ENCODE results near the gene AUTS2.
"Not testable (repeated sequence)": the region's sequence is repeated elsewhere in the genome, so short reads cannot be mapped to it uniquely, and the experiment has no call there.

The AUTS2 gene

DNA sequence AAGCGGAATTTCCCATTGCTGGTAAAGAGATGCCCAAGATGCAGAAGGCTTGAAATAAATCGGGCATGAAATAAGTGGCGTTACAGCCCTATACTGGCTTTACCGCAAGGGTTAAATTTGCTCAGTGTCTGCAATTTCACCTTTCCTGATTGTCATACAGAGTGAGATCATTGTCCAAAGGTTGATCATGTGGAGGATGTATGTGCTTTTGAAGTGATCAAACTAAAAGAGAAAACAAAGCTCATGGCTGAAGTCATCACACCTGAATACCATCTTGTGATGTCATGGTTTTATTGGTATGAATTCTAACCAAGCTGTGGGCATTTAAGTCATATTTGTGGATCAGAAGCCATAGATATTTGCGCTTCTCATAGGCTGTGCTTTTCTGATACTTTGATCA is 635.5 kb downstream of the AUTS2 start:
- no peak for DNase-seq

DNA sequence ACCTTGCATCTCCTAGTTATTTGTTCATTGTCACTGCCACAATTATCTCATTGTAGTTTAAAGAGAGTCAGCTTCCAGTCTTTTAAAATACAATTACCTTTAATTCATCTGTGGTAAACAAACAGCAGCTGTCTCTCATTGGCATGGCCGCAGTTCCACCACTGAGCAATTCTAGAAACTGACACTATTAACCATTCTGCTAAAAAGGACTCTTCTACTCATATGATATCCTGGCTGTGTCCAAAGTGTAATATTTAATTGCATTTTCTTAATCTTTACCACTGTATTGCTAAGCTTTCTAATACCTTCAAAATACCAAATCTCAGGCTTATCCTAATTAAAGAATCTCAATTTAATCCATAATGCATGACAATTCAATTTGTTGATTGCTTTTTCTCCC is 639.0 kb downstream of the AUTS2 start:
- no peak for DNase-seq

DNA sequence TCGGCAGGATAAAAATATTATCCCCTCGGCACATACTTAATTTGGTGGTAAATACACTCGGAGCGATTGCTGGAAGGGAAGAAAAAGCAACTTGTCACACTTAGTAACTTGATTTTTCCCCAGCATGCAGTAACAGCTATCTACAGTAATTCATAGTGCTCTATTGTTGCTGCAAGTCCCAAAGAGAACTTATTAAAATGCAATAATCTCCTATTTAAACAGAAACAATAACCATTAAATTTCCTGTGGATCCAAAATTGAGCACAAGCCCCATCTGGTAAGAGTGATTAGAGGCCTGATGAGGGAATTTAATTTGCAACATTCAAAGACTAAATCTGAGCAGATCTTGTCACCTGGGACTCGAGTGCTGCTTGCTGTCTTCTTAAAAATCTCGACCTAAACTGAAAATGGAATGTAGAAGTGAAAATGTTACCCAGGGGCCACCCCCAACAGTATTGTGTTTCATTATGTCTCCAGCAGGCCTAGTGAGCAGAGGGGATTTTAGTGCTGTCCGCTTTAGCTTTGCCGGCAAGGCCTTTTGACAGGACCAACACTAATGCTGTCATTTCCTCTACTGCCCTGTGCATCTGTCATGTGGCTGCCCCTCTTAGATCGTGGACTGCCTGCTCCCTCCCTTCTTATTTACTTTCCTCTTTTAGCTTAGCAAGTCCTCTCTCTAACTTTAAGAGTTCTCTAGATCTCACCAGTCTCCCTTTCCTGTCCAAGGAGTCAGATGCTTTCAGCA is 639.7 kb downstream of the AUTS2 start:
- no peak for DNase-seq

DNA sequence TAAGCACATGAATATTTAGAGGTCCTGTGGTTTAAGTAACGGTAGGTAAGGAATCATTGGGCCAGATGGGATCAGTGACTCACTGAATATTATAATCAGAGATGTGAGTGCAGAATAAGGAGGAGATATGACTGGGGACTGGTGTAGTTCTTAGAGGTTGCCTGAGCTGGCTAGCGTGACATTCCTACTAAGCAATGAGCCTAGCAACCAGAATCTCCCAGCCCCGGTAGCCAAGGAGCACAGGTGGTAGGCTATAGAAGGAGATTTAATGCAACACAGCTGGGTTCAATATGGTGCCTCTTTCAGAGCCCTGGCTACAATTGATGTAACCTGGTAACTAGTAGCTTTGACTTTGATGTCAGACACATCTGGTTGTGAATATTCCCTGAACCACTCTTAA is 641.6 kb downstream of the AUTS2 start:
- DNase-seq = no peak

DNA sequence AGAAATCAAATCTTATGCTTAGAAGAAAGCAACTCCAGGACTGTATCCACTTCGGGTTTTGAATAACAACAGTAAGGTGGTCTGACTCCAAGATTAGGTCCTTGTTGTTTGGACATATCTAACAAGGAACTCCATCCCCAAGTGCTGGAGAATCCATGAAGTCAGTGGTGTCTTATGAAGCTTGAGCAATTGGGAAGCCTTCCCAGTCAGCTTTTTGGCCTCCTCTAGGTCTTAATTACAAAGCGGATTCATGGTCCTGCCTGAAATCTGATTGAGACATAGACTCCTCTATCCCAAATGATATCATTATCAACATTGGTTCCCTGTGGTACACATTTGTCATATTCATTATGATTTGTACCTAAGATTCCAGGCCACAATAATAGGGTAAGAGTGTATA is 642.6 kb downstream of the AUTS2 start:
- DNase-seq = no peak

DNA sequence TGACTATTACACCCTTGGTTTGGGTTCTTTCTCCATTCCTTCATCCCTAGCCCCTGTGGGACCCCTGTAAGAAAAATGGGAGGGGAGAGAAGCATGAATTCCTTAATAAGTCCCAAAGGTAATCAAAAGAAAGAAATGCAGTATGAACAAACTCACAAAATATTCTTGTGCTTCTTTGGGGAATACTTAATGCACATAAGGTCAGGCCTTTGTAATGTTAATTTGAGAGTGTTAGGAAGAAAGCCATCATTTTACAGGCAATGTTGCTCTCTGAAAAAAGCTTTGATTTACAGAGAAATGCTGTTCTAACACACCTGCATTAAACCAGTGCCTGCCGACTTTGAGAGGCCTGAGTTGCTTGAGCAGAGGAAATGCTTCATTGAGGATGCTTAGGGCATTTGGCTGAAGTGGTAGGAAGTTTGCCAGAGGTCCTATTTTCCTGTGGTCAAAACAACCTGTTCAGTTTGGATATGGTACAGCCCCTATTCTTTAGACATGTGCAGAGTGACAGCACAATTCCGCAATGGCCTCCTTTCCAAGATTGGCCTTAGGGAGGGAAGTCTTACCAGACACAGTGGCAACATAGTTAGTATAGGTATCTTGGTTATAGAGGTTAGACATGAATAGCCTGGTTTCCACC is 643.4 kb downstream of the AUTS2 start:
- no peak for DNase-seq

DNA sequence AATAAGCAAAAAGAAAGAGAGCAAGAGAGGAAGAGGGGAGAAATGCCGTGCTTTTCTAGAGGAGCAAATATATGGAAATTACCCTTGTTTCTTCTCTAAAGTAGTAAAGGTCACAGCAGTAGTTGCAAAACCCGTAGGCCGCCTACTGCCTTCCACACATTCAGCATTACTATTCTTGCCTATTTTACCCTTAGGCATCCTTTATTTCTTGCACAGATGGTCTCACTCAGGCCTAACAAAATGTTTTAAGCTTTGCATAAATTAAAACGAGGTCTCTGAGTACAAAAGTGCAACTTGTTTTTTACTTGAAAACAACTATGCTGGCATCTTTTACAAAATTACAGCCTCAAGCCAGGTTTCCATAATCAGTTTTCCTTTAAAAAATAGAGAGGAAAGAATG is 644.6 kb downstream of the AUTS2 start:
- no peak for DNase-seq

DNA sequence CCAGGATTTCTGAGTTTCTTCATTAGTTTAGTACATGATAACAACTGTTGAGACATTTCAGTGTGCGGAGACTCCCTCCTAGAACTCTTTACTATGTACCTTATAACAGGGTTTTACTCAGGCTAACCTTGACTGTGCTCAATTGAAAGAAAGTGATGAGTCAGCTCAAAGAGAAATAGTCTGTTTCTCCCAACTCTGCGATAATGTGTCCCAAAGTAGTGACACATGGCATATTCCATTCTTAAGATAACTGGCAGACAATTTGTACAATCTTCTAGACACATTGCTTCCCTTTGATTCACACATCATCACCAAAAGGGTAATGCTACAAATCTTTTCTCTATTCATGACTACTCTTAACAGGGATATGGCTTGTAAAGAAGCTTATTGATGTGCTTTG is 645.2 kb downstream of the AUTS2 start:
- no peak for DNase-seq

DNA sequence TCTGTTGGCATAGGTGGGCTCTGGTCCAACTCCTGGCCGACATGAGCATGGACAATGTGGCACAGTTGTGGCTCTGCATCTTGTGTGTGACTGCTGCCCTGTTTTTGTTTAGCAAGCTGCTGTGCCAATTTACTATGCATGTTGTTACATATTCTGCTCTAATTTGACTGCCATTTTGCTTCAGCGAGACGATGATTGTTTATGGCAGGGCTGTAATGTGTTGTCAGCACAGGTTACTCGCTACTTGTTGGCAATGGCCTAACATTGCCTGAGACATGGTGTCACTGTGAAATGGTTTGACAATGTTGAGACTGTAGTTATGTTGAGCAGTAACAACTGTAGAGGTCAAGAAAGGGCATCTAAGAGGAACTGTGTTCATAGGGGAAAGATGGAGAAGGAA is 659.6 kb downstream of the AUTS2 start:
- DNase-seq = no peak

DNA sequence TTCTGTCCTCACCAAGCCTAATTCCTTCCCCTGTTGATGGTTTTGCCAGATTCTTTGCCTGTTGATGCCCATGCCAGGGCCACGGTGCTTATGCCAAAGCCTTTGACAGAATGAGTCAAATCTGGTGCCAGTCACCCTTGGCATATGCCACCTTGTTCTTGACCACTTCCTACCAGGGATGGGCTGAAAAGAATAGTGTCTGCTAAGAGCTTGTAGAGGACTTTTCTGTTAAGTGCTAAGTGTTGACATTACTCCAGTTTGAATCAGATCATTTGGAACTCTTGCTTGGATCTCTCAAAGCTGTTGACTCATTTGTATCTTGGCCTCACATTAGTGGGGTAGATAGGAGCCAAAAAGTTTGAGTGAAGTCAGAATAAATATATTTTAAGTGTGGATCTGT is 661.2 kb downstream of the AUTS2 start:
- DNase-seq = no peak

DNA sequence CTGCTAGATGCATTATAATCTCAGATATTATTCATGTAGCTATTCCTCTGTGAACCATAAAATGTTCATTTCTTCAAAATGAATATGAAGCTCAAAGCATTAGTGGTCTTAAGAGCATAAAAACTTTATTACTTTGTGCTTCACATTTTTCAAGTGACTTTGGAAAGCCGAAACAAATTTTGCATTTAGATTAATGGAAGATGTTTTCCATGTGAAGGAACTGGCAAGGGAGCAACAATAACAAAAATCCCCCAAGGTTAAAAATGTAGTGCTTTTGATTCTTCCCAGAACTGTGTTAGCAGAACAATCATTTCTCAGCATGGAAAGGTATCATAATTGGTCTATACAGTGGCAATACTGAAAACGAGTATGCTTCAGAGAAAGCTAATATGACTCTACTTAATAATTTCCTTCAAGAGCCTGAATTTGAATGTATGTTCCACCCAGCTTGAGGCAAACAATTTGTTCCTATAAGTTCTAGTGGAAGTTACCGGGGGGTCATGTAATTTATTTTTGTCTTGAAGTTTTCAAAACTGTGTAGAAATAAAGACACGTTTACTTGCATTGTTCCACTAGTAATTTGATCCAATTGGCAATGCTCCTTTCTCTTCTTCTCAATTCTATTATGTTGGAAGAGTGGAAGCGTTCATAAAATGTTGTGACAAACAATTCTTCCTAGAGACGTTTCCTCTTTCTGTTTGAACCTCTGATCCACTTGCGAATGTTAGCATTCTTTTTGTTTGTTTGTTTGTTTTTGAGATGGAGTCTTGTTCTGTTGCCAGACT is 665.4 kb downstream of the AUTS2 start:
- no peak for DNase-seq

DNA sequence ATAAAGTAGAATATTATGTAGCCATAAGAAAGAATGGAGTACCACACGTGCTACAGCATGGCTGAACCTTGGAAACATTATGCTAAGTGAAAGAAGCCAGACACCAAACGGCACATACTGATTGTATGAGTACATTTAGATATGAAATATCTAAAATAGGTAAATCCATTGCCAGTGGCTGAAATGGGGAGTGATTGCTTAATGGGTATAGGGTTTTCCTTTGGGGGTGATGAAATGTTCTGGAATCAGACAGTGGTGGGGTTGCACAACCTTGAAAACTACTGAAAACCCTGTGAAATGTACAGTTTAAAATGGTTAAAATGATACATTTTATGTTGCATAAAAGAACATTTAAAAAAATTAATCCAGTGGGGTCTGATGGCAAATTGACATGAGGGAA is 667.9 kb downstream of the AUTS2 start:
- no peak for DNase-seq

DNA sequence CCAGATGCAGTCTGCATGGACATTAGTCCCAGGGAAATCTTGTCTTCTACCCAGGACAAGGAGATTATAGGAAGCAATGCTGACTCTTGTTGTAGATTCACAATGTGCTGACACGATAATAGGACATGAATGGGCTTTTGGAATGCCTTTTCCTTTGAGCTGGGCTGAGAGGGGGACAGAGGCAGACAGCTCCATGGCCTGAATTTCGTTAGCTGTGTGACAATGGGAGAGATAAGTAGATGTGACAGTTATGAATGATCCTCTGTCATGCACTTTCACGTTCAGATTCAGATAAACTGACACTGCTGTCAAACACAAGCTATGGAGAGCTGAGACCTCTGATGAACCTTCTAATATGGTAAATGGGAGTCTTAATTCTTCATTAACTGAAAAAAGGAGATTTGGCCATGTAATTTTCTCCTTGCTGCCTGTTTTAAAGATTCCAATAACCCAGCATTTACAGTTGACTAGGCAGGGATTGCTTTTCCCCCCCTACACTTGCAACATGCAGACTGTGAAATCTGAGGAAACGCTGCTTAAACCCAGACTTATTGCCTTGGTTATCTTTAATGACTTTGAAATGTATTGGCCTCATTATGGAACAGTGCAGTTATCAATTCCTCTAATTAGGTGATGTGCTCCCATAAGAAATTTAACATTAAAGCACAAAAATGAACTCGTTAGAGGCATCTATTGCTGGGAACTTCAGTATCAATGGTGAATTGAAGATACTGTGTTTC is 669.3 kb downstream of the AUTS2 start:
- no peak for DNase-seq

DNA sequence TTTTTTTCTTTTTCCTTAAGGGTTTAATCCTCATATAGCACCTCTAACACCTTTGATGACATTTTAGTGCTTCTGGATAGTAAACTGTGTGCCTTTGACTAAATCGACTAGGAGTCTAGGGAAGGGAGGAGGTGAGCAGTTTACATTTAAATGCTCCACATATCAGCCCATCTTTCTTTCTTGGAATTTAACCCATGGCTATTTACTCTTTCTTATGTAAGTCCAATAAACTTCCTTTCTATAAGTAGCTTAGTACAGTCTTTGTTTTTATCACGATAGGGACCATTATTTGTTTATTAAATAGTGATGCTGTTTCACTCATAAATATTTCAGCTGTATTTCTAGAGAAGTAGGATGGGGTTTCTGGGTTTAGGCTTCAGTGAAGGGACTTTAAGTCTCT is 669.9 kb downstream of the AUTS2 start:
- DNase-seq = no peak

DNA sequence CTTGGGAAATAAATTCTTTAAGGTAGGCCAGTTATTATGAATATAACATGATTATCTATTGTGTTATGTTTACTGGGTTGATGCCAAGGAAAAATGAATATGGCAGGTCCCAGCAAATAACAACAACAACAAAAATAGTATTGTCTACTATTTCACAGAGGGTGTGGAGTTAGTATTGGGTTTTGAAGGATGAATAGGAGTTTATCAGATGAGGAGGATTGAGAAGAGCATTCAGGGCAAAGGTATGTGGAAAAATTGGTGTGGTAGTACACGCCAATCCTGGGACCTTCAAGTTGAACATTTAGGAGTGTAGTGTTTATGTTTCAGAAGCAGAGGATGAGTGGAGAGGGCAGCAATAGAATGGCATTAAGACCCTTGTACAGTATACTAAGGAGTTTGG is 671.9 kb downstream of the AUTS2 start:
- no peak for DNase-seq

DNA sequence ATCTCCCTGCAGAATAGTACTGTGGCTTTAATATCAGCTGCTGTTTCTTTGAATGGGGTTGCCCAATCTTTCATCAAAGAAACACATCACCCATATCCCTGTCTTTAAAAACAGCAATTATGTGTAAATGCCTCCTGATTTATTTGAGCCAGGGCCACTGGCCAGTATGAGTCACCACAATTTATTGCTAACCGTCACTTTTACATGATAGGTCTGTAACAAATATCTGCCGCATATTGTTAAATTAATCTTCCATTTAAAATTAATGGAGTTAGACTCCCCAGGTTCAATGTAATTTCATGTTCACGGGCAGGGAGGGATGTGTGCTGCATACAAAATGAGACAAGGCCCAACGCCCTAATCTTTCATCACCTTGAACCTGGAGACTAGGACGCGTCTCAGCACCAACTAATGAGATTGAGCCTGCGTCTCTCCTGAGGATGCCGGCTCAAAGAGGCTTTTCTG is 673.4 kb downstream of the AUTS2 start:
- no peak for DNase-seq

DNA sequence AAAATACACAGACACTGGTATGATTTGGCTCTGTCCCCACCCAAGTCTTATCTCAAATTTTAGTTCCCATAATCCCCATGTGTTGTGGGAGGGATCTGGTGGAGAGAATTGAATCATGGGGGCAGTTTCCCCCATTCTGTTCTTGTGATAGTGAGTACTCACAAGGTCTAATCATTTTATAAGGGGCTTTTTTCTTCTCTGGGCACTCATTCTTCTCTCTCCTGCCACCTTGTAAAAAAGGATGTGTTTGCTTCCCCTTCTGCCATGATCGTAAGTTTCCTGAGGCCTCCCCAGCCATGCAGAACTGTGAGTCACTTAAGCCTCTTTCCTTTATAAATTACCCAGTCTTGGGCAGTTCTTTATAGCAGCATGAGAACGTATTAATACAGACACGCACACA is 677.3 kb downstream of the AUTS2 start:
- not testable (repeated sequence) for DNase-seq

DNA sequence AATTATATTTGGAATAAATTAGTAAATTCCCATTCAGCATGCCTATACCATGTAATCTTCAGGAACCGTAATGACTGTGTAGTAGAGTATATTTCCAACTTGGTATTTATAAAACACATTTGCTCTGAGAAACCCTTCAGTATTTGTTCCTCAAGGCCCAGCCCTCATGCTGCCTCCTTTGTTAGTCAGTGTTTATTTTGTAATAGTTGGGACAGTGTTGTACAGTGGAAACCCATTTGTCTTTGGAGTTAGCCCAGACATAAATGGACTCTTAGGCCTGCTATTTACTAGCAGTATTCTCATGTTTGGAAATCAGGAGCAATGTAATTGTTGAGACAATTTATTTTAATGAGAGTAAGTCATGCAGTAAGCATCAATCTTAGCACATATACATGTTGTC is 686.9 kb downstream of the AUTS2 start:
- DNase-seq = no peak

DNA sequence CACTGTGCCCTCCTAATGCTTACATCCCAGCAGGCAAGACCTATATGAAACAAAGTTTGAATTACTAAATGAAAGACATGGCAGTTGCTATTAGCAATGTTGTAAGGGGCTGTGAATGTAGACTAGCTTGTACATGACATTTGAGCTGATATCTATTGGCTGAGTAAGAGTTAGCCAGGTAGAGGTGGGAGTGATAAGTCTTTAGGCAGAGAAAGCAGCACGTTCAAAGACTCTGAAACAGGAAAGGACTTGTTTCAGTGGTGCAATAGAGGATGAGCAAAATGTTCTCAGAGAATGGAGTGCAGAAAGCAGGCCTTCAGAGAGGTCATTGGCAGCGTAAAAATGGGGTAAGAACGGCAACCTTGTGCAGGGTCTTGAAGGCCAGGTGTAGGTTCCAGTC is 687.6 kb downstream of the AUTS2 start:
- no peak for DNase-seq

DNA sequence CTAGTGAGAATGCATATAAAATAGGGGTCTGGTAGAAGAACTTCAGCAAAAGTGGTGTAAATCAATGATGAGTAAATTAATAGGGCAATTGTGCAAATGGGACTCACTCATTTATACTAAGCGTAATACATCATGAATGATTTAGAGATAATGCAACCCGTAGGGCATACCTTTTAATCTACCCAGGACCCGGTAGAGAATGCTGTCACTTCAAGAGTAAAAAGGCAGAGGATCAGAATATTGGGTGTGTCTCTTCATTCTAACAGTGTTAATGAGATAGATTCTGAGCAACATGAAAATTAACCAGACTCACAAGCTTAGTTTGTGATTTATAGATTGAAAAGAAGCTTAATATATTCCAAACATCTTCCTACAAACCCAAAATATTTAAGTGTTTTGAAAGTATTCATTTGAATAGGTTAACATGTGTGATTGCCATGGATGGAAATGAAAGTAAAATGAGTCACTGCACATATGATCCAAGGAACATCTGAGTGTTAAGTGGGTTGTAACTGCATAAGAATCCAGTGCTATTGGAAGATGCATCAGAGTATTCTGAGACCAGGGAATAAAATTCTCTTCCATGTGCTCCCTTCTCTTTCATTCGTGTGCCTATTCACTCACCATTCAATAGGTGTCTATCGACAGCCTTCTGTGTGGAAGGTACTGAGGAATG is 690.6 kb downstream of the AUTS2 start:
- no peak for DNase-seq

DNA sequence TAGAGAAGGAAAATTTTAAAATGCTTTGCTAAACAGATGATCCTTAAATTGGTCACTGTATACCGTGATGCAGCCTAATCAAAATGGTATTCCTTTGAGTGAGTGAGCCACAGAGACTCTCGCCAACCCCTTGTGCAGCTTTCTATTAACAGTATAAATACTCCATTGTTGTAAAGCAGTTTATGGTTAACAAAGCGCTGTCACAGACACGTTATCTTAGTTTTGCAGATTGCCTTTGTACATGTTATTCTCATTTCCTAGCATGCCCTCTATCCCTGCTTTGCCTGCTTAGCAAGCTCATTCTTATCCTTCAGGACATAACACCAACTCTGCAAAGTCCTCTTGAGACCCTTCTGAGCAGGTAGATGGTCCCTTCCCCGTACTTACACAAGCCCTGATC is 694.4 kb downstream of the AUTS2 start:
- DNase-seq = no peak

DNA sequence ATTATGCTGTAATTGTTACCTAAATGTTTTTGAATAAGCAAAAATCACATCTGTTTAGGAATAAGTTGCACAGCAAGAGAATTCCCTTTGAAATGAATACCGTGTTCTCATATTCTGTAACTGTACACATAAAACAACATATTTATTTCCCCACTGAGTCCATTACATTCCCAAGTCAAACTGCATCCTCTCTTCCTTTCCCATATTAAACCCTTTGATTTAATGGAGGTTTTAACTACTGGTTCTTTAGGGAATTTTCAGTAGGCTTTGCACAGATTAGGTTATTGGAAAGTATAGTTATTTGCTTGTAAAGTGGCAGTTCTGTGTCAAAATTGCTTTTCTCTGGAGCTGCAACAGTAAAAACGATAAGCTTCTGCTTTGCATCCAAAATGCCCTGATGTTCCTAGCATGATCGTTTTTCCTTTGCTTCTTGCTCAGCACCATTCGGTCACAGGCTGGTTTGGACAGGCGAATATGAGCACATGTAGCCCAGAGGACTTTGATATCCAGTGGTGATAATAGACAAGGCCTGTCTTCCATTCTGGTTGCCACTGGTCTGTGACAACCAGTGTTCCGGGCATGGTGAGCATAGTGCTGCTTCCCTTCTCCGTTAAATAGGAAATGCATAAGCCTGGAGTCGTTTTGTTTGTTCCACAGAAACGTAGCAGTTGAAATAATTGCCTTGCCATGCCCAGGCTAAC is 696.1 kb downstream of the AUTS2 start:
- no peak for DNase-seq

Measured in stimulated activated CD4-positive, alpha-beta T cell treated with anti-CD3 and anti-CD28 coated beads, Interleukin-4, amount 100 ng/mL, for 24 hours (primary cell).